Endodermal cell (in vitro differentiated cells): ENCODE results near the gene CCR5AS.

Source experiments
- DNase-seq: peaks from one replicate; pipeline ENCODE4 v3.0.0-alpha.2; 2017
- H3K27ac ChIP-seq: 2 replicates; pipeline ENCODE4 v1.5.1; 2013; ENCODE audit warnings: mild to moderate bottlenecking, low read depth, low read length, moderate library complexity
- H3K27me3 ChIP-seq: 2 replicates; pipeline ENCODE4 v1.6.1; 2013; ENCODE audit warnings: mild to moderate bottlenecking, low read length, moderate library complexity; ENCODE audit not compliant: insufficient read depth, control insufficient read depth, poor library complexity, severe bottlenecking
- H3K36me3 ChIP-seq: 2 replicates; pipeline ENCODE4 v1.7.0; 2013; ENCODE audit warnings: mild to moderate bottlenecking, low read length, moderate library complexity; ENCODE audit not compliant: control insufficient read depth, insufficient read depth
- H3K4me1 ChIP-seq: one replicate; pipeline ENCODE4 v1.7.0; 2013; ENCODE audit warnings: low read length; ENCODE audit not compliant: control insufficient read depth, insufficient read depth
- H3K4me3 ChIP-seq: 2 replicates; pipeline ENCODE4 v1.5.1; 2013; ENCODE audit warnings: mild to moderate bottlenecking, low read length, moderate library complexity
- H3K9ac ChIP-seq: 2 replicates; pipeline ENCODE4 v1.6.1; 2013; ENCODE audit warnings: mild to moderate bottlenecking, low read length, moderate library complexity; ENCODE audit not compliant: poor library complexity, severe bottlenecking; ENCODE audit errors: extremely low read depth
- H3K9me3 ChIP-seq: 2 replicates; pipeline ENCODE4 v1.6.1; 2013; ENCODE audit warnings: mild to moderate bottlenecking, low read length, moderate library complexity; ENCODE audit not compliant: control insufficient read depth
- H3K27ac Mint-ChIP-seq: 2 replicates; pipeline ENCODE4 v1.8.0; 2020; ENCODE audit warnings: mixed read lengths
- H3K27me3 Mint-ChIP-seq: 2 replicates; pipeline ENCODE4 v1.8.0; 2021; ENCODE audit warnings: mild to moderate bottlenecking, mixed read lengths; ENCODE audit not compliant: insufficient read depth
- H3K36me3 Mint-ChIP-seq: 2 replicates; pipeline ENCODE4 v1.8.0; 2020; ENCODE audit warnings: low read depth, mixed read lengths
- H3K4me1 Mint-ChIP-seq: 2 replicates; pipeline ENCODE4 v1.8.0; 2020; ENCODE audit warnings: mixed read lengths
- H3K4me3 Mint-ChIP-seq: 2 replicates; pipeline ENCODE4 v1.8.0; 2020; ENCODE audit warnings: mild to moderate bottlenecking, moderate library complexity, mixed read lengths
- H3K9me3 Mint-ChIP-seq: 2 replicates; pipeline ENCODE4 v1.8.0; 2020; ENCODE audit warnings: mild to moderate bottlenecking, mixed read lengths
- CTCF ChIP-seq: fragments of 200-600 bp; sonication (generic); conservative IDR thresholded peaks from 2 replicates; pipeline ENCODE4 v1.5.0; 2021; ENCODE audit warnings: antibody characterized with exemption, mild to moderate bottlenecking
- WGBS, 2 experiments: methylation state at CpG; one replicate each; pipeline versions ENCODE4 v1.1.5 to v1.1.7; 2013; ENCODE audit warnings: missing lambda C conversion rate in 2 of 2, mixed read lengths in 1 of 2; ENCODE audit not compliant: insufficient coverage in 1 of 2, insufficient read length in 1 of 2; 5-methylcytosine and 5-hydroxymethylcytosine counted together

The CCR5AS gene

GRCh38 chr3:46359733-46360493, 47.0 kb downstream of the CCR5AS start:
- Histone ChIP-seq H3K27ac (peak overlapping the region; percentile 59), H3K27me3 (peaks cover 40% of the 10 kb centered on the region), H3K36me3 (no peaks in the 10 kb centered on the region), H3K4me3 (no peak overlapping the region), H3K9ac (no peak overlapping the region), H3K4me1 (peaks cover 9% of the 10 kb centered on the region), H3K9me3 (no peaks in the 10 kb centered on the region)
- no peak for TF ChIP-seq CTCF
- DNase-seq: no peak
- no peaks in the 10 kb centered on the region for H3K9me3 Mint-ChIP-seq
- no peak overlapping the region for H3K4me3 Mint-ChIP-seq
- no peak overlapping the region for H3K27ac Mint-ChIP-seq
- WGBS, 2 experiments: 78 to 87% methylated on average over 6 to 11 of the region's 11 CpGs
- peaks cover 23% of the 10 kb centered on the region for H3K4me1 Mint-ChIP-seq
- peaks cover 40% of the 10 kb centered on the region for H3K27me3 Mint-ChIP-seq
- H3K36me3 Mint-ChIP-seq: no peaks in the 10 kb centered on the region

GRCh38 chr3:46358466-46358865, 48.4 kb downstream of the CCR5AS start:
- Histone ChIP-seq H3K27ac (no peak overlapping the region), H3K9ac (no peak overlapping the region), H3K4me1 (peaks cover 9% of the 10 kb centered on the region), H3K9me3 (no peaks in the 10 kb centered on the region), H3K36me3 (no peaks in the 10 kb centered on the region), H3K27me3 (peaks cover 55% of the 10 kb centered on the region), H3K4me3 (no peak overlapping the region)
- H3K9me3 Mint-ChIP-seq: no peaks in the 10 kb centered on the region
- no peak for TF ChIP-seq CTCF
- WGBS, 2 experiments: 97 to 100% methylated on average over 3 to 6 of the region's 6 CpGs
- no peak overlapping the region for H3K27ac Mint-ChIP-seq
- H3K36me3 Mint-ChIP-seq: no peaks in the 10 kb centered on the region
- no peak for DNase-seq
- H3K4me3 Mint-ChIP-seq: no peak overlapping the region
- H3K27me3 Mint-ChIP-seq: peaks cover 55% of the 10 kb centered on the region
- peaks cover 24% of the 10 kb centered on the region for H3K4me1 Mint-ChIP-seq

- Histone ChIP-seq H3K9ac (no peak overlapping the region), H3K4me1 (peaks cover 9% of the 10 kb centered on the region), H3K36me3 (no peaks in the 10 kb centered on the region), H3K9me3 (no peaks in the 10 kb centered on the region), H3K27me3 (peaks cover 70% of the 10 kb centered on the region), H3K4me3 (no peak overlapping the region), H3K27ac (no peak overlapping the region)
- peaks cover 24% of the 10 kb centered on the region for H3K4me1 Mint-ChIP-seq
- H3K27ac Mint-ChIP-seq: no peak overlapping the region
- no peak for TF ChIP-seq CTCF
- H3K9me3 Mint-ChIP-seq: no peaks in the 10 kb centered on the region
- WGBS, 2 experiments: 92 to 98% methylated on average over 4 of the region's 4 CpGs
- no peak overlapping the region for H3K4me3 Mint-ChIP-seq
- H3K27me3 Mint-ChIP-seq: peaks cover 69% of the 10 kb centered on the region
- DNase-seq: no peak
- no peaks in the 10 kb centered on the region for H3K36me3 Mint-ChIP-seq
Measured at GRCh38 chr3:46356909-46357308, 50.0 kb downstream of the CCR5AS start.
